GM21515 (cell line): ENCODE measurements around the gene UNKL.
"Not testable (repeated sequence)": the region's sequence is repeated elsewhere in the genome, so short reads cannot be mapped to it uniquely, and the experiment has no call there.

Experiments
- ATAC-seq: cut with Tn5 transposase; IDR thresholded peaks from one replicate; pipeline ENCODE4 v1.9.1; 2021; ENCODE audit not compliant: unreplicated experiment

Gene UNKL

GRCh38 chr16:1445518-1446203 is 31.2 kb upstream of the UNKL start:
- no peak for ATAC-seq

GRCh38 chr16:1444730-1445517 is 30.4 kb upstream of the UNKL start:
- no peak for ATAC-seq

GRCh38 chr16:1443980-1444729 is 29.7 kb upstream of the UNKL start, which contains the start of gene CCDC154:
TSS of gene CCDC154 (minus strand) at chr16:1444556. CDS start at chr16:1444322, 234 bp downstream.
- no peak for ATAC-seq

- no peak for ATAC-seq
Measured at GRCh38 chr16:1443403-1443973, 29.0 kb upstream of the UNKL start.

GRCh38 chr16:1442697-1443096 is 28.2 kb upstream of the UNKL start:
- no peak for ATAC-seq

GRCh38 chr16:1441391-1441829 is 26.9 kb upstream of the UNKL start:
- ATAC-seq = no peak

GRCh38 chr16:1439699-1440074 is 25.2 kb upstream of the UNKL start:
- ATAC-seq = not testable (repeated sequence)

GRCh38 chr16:1439058-1439698 is 24.7 kb upstream of the UNKL start:
- no peak for ATAC-seq

- ATAC-seq = no peak
Measured at GRCh38 chr16:1438229-1439057, 23.9 kb upstream of the UNKL start.

- ATAC-seq = no peak
Measured at GRCh38 chr16:1437606-1438005, 23.1 kb upstream of the UNKL start.

- ATAC-seq = no peak
Measured at GRCh38 chr16:1436731-1437355, 22.3 kb upstream of the UNKL start.

- no peak for ATAC-seq
Measured at GRCh38 chr16:1435921-1436697, 21.6 kb upstream of the UNKL start.

GRCh38 chr16:1434644-1435592 is 20.4 kb upstream of the UNKL start:
- ATAC-seq = no peak

GRCh38 chr16:1433756-1434155 is 19.3 kb upstream of the UNKL start:
- ATAC-seq = no peak

GRCh38 chr16:1433263-1433560 is 18.7 kb upstream of the UNKL start:
- ATAC-seq = no peak

GRCh38 chr16:1432388-1433262 is 18.1 kb upstream of the UNKL start:
- no peak for ATAC-seq
